ENCODE measurements around the gene ZDHHC21. TPM values are rescaled to one million over a fixed set of nuclear protein-coding genes. Genes with fewer than 3 reads are reported as not detected.

The ZDHHC21 gene
- total RNA-seq, 1 donor from 2014 or later, result 22.4 TPM

- Mint-ChIP-seq H3K4me1 (no peaks in the 10 kb centered on the region), H3K36me3 (peaks cover 56% of the 10 kb centered on the region), H3K27ac (no peak overlapping the region), H3K9me3 (peaks cover 34% of the 10 kb centered on the region), H3K27me3 (ENCODE audit: low read depth) (no peaks in the 10 kb centered on the region), H3K4me3 (no peak overlapping the region)
- no peak for DNase-seq (ENCODE audit: low spot score in 2 of 2, unreplicated experiment in 2 of 2)
- TF ChIP-seq, protein P1, sequence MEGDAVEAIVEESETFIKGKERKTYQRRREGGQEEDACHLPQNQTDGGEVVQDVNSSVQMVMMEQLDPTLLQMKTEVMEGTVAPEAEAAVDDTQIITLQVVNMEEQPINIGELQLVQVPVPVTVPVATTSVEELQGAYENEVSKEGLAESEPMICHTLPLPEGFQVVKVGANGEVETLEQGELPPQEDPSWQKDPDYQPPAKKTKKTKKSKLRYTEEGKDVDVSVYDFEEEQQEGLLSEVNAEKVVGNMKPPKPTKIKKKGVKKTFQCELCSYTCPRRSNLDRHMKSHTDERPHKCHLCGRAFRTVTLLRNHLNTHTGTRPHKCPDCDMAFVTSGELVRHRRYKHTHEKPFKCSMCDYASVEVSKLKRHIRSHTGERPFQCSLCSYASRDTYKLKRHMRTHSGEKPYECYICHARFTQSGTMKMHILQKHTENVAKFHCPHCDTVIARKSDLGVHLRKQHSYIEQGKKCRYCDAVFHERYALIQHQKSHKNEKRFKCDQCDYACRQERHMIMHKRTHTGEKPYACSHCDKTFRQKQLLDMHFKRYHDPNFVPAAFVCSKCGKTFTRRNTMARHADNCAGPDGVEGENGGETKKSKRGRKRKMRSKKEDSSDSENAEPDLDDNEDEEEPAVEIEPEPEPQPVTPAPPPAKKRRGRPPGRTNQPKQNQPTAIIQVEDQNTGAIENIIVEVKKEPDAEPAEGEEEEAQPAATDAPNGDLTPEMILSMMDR (IDR thresholded peaks at IDR 0.05; ENCODE audit: unreplicated experiment), result no peak
Observed at GRCh38 chr9:14652729-14653377, 40.4 kb downstream of the ZDHHC21 start.

DNA sequence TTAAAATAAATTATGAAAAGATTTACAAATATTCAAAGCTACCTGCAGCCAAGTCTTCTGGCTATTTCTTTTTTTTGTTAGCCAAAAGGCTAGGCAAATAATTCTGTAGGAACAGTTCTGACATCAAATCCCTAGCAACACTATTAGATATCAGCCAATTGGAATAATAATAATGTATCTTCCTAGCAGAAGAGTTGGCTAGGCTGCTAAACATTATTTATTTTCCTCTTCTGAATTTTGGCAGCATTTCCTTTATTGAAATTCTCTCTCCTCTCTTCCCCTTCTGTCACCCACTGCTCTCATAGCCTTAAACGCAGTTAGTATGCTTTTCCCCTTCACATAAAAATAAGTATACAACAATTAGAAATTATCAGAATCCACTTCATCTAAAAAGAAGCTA lies 42.6 kb downstream of the ZDHHC21 start:
- H3K27me3 Mint-ChIP-seq (ENCODE audit: low read depth), result no peaks in the 10 kb centered on the region
- H3K27ac Mint-ChIP-seq, result no peak overlapping the region
- H3K4me1 Mint-ChIP-seq, result no peaks in the 10 kb centered on the region
- no peak overlapping the region for H3K4me3 Mint-ChIP-seq
- H3K9me3 Mint-ChIP-seq, result peaks cover 23% of the 10 kb centered on the region
- peaks cover 43% of the 10 kb centered on the region for H3K36me3 Mint-ChIP-seq
- no peak for DNase-seq (ENCODE audit: low spot score in 2 of 2, unreplicated experiment in 2 of 2)
- TF ChIP-seq, protein P1 (IDR thresholded peaks at IDR 0.05; ENCODE audit: unreplicated experiment), result no peak

DNA sequence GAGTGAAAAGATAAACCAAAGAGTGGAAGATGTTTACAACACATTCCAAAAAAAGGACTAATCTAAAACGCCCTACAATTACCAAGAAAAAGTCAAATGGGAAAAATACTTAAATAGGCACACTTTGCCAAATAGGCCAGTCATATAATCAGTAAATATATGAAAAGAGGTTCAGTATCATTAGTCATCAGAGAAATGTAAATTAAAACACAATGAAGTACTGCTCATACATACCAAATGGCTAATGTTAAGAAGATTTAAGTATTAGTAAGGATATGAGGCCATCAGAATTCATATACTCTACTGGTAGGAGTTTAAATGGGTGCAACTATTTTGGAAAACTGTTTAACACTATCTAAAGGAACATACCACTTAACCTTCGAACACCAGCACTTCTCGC lies 47.6 kb downstream of the ZDHHC21 start:
- Mint-ChIP-seq H3K4me1 (no peaks in the 10 kb centered on the region), H3K9me3 (no peaks in the 10 kb centered on the region), H3K36me3 (peaks cover 28% of the 10 kb centered on the region), H3K27me3 (ENCODE audit: low read depth) (no peaks in the 10 kb centered on the region), H3K4me3 (no peak overlapping the region), H3K27ac (no peak overlapping the region)
- TF ChIP-seq, protein P1 (IDR thresholded peaks at IDR 0.05; ENCODE audit: unreplicated experiment), result no peak
- DNase-seq (ENCODE audit: low spot score in 2 of 2, unreplicated experiment in 2 of 2), result no peak

GRCh38 chr9:14640967-14641366 lies 52.3 kb downstream of the ZDHHC21 start:
- no peak for DNase-seq (ENCODE audit: low spot score in 2 of 2, unreplicated experiment in 2 of 2)
- H3K9me3 Mint-ChIP-seq, result peaks cover 12% of the 10 kb centered on the region
- TF ChIP-seq, protein P1 (IDR thresholded peaks at IDR 0.05; ENCODE audit: unreplicated experiment), result no peak
- H3K27me3 Mint-ChIP-seq (ENCODE audit: low read depth), result no peaks in the 10 kb centered on the region
- no peak overlapping the region for H3K27ac Mint-ChIP-seq
- peaks cover 13% of the 10 kb centered on the region for H3K36me3 Mint-ChIP-seq
- H3K4me3 Mint-ChIP-seq, result no peak overlapping the region
- H3K4me1 Mint-ChIP-seq, result no peaks in the 10 kb centered on the region

DNA sequence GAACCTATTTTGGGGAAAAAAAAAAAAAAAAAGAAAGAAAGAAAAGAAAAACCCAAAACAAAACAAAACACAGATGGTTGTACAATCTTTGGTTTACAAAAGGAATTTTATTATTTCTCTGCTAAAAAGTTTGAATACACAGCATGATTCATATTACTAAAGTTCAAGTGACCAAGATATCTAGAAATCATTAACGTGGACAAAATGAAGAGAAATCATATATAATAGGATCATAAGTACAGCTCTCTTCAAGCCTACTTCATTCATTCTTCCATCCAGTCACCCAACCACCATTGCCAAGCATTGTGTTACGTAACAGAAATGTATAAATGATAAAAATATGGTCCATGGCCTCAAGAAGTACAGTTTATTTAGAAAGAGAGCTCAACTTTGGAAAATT lies 52.9 kb downstream of the ZDHHC21 start:
- no peaks in the 10 kb centered on the region for H3K27me3 Mint-ChIP-seq (ENCODE audit: low read depth)
- peaks cover 13% of the 10 kb centered on the region for H3K36me3 Mint-ChIP-seq
- peaks cover 12% of the 10 kb centered on the region for H3K9me3 Mint-ChIP-seq
- TF ChIP-seq, protein P1 (IDR thresholded peaks at IDR 0.05; ENCODE audit: unreplicated experiment), result no peak
- H3K27ac Mint-ChIP-seq, result no peak overlapping the region
- DNase-seq (ENCODE audit: low spot score in 2 of 2, unreplicated experiment in 2 of 2), result no peak
- H3K4me1 Mint-ChIP-seq, result no peaks in the 10 kb centered on the region
- no peak overlapping the region for H3K4me3 Mint-ChIP-seq
